ENCODE results near the gene ALK.

ALK gene

DNA sequence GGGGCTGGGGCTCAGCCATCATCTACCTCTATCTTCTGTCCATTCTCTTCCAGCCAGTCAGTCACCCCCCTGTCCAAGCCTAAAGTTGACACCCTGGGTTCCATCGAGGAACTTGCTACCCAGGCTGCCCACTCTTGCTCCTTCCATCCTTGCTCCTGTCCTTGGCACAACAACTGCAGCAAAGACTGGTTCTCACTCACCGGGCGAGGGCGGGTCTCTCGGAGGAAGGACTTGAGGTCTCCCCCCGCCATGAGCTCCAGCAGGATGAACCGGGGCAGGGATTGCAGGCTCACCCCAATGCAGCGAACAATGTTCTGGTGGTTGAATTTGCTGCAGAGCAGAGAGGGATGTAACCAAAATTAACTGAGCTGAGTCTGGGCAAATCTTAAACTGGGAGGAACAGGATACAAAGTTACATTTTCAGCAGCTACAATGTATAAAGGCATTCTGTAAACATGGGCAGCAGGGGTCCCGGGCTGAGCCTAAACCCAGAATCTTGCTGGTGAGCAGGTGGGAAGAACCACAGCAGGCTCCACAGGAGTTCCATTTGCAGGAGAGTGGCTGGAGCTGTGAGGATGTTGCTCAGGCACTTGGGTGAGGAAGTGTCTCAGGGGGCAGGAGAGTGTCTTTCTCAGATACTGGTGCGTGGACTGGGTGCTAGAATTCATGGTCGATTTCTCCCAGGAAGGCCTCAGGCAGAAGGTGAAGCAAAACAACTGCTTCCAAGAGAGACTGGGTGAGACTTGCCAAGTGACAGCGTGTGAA, 700.7 kb downstream of the ALK start:
- no peak overlapping the region for H3K4me3 ChIP-seq (ENCODE audit: control insufficient read depth, low read depth, low read length)
- TF ChIP-seq, protein P1, sequence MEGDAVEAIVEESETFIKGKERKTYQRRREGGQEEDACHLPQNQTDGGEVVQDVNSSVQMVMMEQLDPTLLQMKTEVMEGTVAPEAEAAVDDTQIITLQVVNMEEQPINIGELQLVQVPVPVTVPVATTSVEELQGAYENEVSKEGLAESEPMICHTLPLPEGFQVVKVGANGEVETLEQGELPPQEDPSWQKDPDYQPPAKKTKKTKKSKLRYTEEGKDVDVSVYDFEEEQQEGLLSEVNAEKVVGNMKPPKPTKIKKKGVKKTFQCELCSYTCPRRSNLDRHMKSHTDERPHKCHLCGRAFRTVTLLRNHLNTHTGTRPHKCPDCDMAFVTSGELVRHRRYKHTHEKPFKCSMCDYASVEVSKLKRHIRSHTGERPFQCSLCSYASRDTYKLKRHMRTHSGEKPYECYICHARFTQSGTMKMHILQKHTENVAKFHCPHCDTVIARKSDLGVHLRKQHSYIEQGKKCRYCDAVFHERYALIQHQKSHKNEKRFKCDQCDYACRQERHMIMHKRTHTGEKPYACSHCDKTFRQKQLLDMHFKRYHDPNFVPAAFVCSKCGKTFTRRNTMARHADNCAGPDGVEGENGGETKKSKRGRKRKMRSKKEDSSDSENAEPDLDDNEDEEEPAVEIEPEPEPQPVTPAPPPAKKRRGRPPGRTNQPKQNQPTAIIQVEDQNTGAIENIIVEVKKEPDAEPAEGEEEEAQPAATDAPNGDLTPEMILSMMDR (conservative IDR thresholded peaks at IDR 0.05; ENCODE audit: control insufficient read depth, insufficient read depth, low read depth, low read length): no peak
- DNase-seq (ENCODE audit: low read depth): no peak

DNA sequence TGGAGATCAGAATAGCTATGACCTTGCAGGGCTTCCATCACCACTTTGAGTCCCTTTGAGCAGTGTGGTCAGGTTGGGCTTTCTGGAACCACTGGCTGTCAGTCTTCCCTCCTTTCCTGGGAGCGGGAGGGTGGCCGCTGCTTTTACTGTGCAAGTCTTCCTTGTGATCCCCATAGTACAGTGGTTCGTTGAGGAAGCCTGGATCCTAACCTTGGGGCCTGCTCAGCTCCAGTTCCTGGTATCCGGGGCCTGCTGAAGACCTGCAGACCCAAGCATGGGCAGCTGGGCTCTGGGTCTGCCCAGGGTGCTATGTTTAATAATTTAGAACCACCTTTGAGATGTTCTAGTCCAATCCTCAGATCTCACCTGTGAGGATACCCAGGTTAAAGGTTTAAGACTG, 702.0 kb downstream of the ALK start:
- DNase-seq (ENCODE audit: low read depth): no peak
- TF ChIP-seq, protein P1 (conservative IDR thresholded peaks at IDR 0.05; ENCODE audit: control insufficient read depth, insufficient read depth, low read depth, low read length): no peak
- no peak overlapping the region for H3K4me3 ChIP-seq (ENCODE audit: control insufficient read depth, low read depth, low read length)

DNA sequence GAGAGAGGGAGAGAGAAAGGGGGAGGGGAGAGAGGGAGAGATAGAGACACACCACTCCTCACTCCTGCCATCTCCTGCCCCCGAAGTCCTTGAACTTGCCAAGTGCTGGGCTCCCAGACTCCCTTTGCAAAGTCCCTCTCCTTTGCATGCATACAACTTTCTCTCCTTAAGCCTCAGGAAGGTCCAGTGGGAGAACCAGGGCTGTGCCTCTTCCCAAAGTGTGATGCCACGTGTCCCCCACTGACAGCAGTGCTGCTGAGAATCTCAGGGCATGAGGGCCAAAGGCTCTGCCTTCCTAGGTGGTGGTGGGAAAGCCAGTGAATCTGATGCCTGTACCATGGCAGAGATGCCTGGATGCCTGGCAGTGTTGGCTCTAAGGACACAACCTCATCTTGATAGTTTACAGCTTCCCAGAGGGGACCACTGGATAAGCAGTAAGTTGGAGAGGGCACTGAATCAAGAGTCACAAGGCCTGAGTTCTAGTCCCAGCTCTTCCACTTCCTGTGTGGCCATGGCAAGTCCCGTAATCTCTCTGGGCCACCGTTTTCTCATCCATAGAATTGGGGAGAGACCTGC, 702.7 kb downstream of the ALK start:
- TF ChIP-seq, protein P1 (conservative IDR thresholded peaks at IDR 0.05; ENCODE audit: control insufficient read depth, insufficient read depth, low read depth, low read length): no peak
- no peak for DNase-seq (ENCODE audit: low read depth)
- H3K4me3 ChIP-seq (ENCODE audit: control insufficient read depth, low read depth, low read length): no peak overlapping the region

DNA sequence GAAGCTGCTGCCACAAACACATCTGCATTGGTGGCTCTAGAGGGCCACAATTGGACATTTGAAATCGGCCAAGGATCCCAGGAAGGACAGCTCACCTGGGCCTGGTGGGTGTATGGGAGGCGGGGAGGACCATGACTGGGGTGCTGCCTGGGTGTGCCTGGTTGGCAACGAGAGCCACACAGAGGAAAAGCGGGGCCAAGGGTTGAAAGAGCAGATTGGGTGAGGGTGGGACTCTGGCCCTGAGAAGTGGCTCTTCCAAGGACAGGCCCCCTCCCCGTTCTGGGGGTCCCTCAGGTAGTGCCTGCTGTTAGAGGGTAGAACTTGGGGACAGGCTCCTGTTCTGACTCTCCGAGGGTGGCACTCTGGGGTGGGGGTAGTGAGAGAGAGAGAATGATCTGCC, 703.3 kb downstream of the ALK start:
- H3K4me3 ChIP-seq (ENCODE audit: control insufficient read depth, low read depth, low read length): no peak overlapping the region
- TF ChIP-seq, protein P1 (conservative IDR thresholded peaks at IDR 0.05; ENCODE audit: control insufficient read depth, insufficient read depth, low read depth, low read length): no peak
- DNase-seq (ENCODE audit: low read depth): no peak

DNA sequence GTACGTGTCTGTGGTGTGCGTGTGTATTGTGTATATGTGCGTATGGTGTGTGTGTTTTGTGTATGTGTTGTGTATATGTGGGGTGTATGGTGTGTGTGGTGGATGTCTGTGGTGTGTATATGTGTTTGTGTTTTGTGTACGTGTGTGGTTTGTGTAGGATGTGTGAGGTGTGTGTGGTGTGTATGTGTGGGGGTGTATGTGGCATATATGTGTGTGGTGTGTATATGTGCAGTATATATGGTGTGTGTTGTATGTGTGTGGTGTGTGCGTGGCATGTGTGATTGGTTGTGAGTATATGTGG, 704.8 kb downstream of the ALK start:
- TF ChIP-seq, protein P1 (conservative IDR thresholded peaks at IDR 0.05; ENCODE audit: control insufficient read depth, insufficient read depth, low read depth, low read length): no peak
- DNase-seq (ENCODE audit: low read depth): no peak
- H3K4me3 ChIP-seq (ENCODE audit: control insufficient read depth, low read depth, low read length): no peak overlapping the region

DNA sequence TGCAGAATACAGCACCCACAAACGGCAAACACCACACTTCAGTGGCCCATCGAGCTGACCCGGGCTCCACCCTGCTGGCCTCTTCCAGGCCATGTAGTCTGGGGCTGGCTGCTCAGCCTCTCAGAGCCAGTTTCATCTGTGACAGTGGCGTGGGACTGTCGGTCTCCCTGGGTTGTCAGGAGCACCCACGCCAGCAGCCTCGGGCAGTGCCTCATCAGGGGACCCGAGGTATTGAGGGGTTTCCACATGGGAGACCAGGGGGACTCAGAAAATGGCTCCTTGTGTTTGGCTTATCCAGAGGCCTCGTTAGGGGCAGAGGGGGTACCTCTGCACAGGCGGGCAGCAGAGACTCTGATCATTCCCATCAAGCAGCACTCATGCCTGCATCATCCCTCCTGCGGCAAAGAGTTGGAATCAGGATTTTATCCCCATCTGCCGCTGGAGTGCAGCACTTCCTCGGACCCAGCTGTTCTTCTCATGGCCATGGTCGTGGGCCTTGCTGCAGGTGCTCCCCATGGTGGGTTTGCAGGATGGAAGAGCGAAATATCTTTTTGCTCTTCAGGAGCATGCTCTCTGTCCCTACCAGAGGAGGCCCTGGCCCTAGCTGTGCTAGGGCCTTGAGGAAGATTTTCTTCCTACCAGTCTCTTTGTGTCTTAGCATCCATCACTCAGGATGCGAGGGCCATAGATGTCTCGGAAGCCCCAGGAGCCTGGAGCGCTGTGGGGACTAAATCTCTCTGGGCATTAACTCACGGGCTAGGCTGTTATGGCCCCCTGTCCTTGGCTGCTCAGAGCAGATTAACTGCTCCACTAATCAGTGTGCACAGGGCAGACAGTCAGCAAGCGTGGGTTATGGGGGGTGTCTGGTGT, 705.4 kb downstream of the ALK start:
- TF ChIP-seq, protein P1 (conservative IDR thresholded peaks at IDR 0.05; ENCODE audit: control insufficient read depth, insufficient read depth, low read depth, low read length): no peak
- no peak overlapping the region for H3K4me3 ChIP-seq (ENCODE audit: control insufficient read depth, low read depth, low read length)
- DNase-seq (ENCODE audit: low read depth): no peak
